Fibroblast of skin of back (primary cell): ENCODE measurements around the gene MEPE.

ENCODE experiments used
- DNase-seq: peaks from one replicate; pipeline ENCODE4 v3.0.0-alpha.2; 2013

MEPE gene

GRCh38 chr4:87843936-87844335 is 11.2 kb downstream of the MEPE start:
- DNase-seq = peak; percentile 95

GRCh38 chr4:87844452-87844851 is 11.7 kb downstream of the MEPE start:
- peak; percentile 47 for DNase-seq

DNA sequence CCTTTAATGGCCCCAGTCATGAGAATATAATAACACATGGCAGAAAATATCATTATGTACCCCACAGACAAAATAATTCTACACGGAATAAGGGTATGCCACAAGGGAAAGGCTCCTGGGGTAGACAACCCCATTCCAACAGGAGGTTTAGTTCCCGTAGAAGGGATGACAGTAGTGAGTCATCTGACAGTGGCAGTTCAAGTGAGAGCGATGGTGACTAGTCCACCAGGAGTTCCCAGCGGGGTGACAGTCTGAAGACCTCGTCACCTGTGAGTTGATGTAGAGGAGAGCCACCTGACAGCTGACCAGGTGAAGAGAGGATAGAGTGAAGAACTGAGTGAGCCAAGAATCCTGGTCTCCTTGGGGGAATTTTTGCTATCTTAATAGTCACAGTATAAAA is 13.5 kb downstream of the MEPE start:
- DNase-seq = no peak

GRCh38 chr4:87848622-87849351 is 16.0 kb downstream of the MEPE start:
- DNase-seq = peak; percentile 61

DNA sequence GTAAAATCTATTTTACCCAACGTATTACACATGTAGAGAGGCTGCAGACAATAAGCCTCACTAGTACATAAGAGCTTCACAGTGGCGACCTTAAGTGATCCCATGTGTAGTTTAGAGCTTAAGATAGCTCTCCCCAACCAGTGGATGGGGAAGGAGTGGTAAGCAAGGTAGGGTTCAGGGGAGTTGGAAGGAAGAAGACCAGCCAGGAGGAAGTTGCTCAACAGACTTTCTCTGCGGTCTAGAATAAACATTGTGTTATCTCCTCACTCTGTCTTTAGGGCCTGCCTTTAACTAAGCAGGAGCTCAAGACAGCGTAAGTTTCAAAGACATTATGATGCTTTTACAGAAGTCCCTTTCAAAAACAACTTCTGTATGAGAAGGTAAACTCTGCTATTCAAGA is 16.8 kb downstream of the MEPE start:
- no peak for DNase-seq

DNA sequence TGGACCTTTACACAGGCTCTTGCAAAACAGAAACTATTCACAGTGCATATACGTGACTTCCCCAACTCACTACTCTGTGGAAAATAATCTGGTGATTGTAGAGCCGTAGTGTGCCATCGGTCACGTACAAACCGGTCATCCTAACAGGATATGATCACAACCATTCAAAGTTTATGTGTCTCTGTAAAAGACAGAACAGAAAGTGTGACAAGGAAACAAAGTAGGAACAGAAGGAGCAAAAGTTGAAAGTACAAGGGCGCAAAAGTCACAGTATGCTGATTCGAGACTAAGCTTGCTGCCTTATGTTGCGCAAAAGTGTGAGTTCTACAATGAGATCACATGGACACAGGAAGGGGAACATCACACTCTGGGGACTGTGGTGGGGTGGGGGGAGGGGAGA is 18.6 kb downstream of the MEPE start:
- no peak for DNase-seq

- DNase-seq = no peak
These were observed 19.2 kb downstream of the MEPE start for GRCh38 chr4:87851953-87852352.

- DNase-seq = peak; percentile 57
These were observed 20.3 kb downstream of the MEPE start for GRCh38 chr4:87853108-87853507.

- DNase-seq = no peak
These were observed 21.1 kb downstream of the MEPE start for GRCh38 chr4:87853891-87854290.

DNA sequence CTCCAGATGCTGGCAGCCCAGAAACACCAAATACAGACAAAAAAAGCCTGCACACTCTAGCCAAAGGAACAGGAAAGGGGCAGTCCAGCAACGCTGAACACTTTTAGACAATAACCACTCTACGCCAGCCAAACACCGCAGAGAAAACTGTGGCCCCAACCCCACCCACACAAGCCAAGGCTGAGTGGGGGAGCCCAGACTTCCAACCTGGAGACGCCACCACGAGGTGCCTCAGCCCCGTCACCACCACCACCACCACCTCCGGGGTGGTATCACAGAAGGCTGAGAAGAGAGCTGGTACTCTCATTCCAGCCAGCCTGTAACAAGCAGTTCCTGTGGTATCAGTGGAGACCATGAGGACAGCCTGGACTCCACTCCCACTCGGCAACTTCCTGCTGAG is 22.8 kb downstream of the MEPE start:
- no peak for DNase-seq

DNA sequence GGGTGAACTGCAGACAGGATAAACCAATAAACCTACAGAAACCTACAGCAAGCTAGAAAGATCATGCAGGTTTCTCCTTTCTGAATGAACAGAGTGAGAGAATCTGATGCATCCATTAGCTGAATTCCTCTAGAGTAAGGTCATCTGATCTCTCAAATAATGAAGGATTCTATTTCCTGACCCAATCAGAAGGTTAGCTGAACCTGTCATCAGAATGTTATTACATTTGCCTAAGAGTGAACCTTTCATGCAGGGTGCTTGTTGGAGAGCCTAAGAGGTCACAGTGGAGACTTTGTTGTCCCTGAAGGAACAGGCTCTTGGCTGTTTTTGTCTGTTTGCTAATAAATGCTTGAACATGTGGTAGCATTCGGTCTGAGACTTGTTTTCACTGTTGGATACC is 24.0 kb downstream of the MEPE start:
- DNase-seq = peak; percentile 14

GRCh38 chr4:87857789-87858188 is 25.0 kb downstream of the MEPE start:
- DNase-seq = no peak

- no peak for DNase-seq
These were observed 29.5 kb downstream of the MEPE start for GRCh38 chr4:87862236-87862635.

- no peak for DNase-seq
These were observed 30.7 kb downstream of the MEPE start for GRCh38 chr4:87863486-87863885.

- DNase-seq = no peak
These were observed 31.6 kb downstream of the MEPE start for GRCh38 chr4:87864321-87864720.

GRCh38 chr4:87865288-87865687 is 32.5 kb downstream of the MEPE start:
- no peak for DNase-seq

DNA sequence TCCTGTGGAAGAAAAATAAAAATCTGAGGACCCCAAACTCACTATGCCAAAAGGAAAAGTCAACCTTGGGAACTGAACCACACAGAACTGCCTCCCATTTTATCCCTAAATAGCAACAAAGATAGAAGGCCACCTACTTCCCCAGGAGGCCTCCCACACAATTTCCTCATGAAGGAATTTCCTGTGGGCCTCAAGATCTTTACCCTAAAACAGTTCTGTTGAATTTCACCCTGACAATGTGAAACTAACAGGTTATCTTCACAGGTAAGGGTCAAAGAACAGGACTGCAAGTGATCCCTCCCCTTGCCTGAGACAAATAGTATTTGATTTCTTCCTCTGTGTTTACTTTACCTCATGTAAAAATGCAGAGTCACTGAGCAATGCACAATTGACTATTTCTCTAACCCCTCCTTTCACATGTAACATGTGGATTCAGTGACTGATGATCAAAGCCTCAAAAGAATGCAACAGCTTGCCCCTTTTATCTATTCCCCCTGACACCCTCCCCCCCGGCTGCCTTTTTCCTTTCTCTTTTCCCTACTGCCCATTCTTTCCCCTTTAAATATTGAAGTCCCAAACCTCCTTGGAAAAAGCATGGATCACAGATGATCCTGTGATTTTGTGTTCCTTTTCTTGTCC is 33.3 kb downstream of the MEPE start:
- peak; percentile 86 for DNase-seq

DNA sequence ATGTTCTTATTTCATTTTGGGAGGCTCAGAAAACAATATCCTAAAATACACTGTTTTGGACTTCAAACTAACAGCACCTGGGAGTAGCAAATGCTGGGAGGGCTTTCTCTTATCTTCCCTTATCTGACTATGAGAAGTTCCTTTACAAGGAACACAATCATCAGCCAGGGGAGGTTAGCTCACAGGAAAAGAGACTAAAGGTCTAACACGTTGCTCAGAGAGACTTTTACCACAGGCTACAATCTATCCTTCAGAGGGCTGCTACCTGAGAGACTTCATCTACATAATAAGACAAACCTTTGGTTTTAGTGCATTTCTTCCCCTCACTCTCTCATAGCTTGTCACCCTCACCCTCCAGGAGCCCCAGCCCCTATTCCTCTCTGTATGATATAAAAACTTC is 35.8 kb downstream of the MEPE start:
- no peak for DNase-seq

DNA sequence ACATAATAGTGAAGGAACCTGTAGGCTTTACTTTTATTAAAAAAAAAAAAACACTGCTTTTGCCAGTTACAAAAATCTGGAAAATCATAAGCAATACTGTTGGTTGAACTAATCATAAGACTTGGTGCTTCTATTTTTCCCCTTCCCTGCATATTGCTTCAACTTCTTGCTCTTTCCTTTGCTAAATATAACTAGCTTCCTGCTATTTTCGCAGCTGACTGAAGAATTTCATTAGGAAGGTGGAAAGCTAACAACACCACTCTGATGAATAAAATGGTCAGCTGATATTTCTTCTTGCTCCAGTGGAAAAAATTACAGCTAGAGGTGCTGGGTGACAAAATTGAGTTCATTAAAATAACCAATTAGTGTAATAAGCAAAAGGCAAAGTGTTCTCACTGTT is 39.3 kb downstream of the MEPE start:
- no peak for DNase-seq

DNA sequence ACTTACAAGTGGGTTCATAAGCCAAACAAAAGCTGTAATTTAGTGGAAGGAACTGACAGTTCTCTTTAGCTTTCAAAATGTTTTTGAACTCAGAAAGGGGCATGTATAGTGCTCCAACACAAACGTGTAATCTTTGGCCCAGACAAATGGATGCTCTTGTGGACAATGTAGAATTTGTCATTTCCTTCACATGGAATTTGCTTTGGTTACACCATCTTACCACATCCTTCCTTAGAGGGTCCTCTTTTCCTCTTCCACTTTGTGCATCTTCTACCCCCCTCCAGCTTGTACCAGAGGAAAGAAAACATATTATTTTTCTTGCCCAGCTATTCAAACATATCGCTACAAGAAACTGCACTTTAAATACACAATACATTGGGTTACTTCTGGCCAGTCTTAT is 42.4 kb downstream of the MEPE start:
- DNase-seq = no peak

- DNase-seq = no peak
These were observed 47.3 kb downstream of the MEPE start for GRCh38 chr4:87880106-87880505.

DNA sequence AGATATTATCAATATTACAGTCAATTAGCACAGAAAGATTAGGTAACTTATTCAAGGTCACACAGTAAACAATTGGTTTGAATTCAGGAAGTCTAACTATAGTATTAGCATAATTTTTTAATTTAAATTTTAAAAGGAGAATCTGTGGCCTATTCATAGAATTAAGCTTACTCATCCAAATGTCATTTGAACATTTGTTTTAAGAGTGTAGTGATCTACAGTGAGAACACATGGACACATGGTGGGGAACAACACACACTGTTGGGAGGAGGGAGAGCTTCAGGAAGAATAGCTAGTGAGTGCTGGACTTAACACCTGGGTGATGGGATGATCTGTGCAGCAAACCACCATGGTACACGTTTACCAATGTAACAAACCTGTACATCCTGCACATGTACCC is 48.3 kb downstream of the MEPE start:
- no peak for DNase-seq

DNA sequence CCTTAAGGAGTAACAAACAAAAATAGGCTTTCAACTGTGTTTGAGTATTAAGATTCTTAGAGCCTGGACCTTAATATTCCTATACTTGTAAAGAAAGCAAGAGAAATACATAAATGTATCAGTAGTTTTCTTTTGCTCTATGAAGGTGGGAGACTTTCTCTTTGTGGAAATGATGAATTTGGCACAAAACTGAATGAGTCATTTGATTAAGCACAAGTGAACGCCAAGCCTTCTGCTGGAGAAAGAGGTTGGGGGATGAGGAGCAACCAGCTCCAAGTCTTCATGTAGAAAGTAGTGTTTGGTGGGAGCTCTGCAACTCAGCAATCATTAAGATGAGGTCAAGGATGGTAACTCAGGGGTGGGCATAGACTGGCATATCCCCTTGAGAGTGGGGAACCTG is 49.6 kb downstream of the MEPE start:
- DNase-seq = no peak

- no peak for DNase-seq
These were observed 50.1 kb downstream of the MEPE start for GRCh38 chr4:87882861-87883260.
